IMR-90 (cell line): ENCODE measurements around the gene DUSP7. TPM values are rescaled to one million over a fixed set of nuclear protein-coding genes. Genes with fewer than 3 reads are reported as not detected.

Experiments used
- ATAC-seq: fragments of 200-7000 bp; cut with Tn5 transposase; 2 replicates; pipeline ENCODE4 v1.9.1; 2020; ENCODE audit warnings: low read depth, mild to moderate bottlenecking, moderate library complexity
- BruUV-seq: library from RNA; stranded (reverse); fragments of 400-500 nt; replicated peaks from 2 replicates; lab custom pipeline; 2021; lab: Mats Ljungman, UMichigan
- CTCF ChIA-PET: fragments of 300-600 bp; formaldehyde crosslinking; extraction: SDS; loops from one replicate; lab custom pipeline; 2021; ENCODE audit warnings: antibody characterized with exemption; lab: Yijun Ruan, JAX
- POLR2A ChIA-PET: fragments of 300-600 bp; sonication (Branson Sonifier 250); formaldehyde crosslinking; loops from one replicate; lab custom pipeline; 2022; ENCODE audit warnings: antibody characterized with exemption; ENCODE audit not compliant: unreplicated experiment; lab: Charles Lee
- DNase-seq: peaks from one replicate; pipeline ENCODE4 v3.0.0; 2013
- H2AFZ ChIP-seq: replicated peaks from 2 replicates; pipeline ENCODE3; 2013; ENCODE audit warnings: low read length, mild to moderate bottlenecking; ENCODE audit not compliant: poor library complexity
- H2AK5ac ChIP-seq: 2 replicates; pipeline ENCODE4 v1.6.1; 2013; ENCODE audit warnings: low read depth, low read length, inconsistent platforms
- H2AK9ac ChIP-seq: replicated peaks from 2 replicates; pipeline ENCODE3; 2013; ENCODE audit warnings: mild to moderate bottlenecking, low read depth, low read length, moderate library complexity; ENCODE audit not compliant: poor library complexity
- H2BK120ac ChIP-seq: 2 replicates; pipeline ENCODE4 v1.6.1; 2013; ENCODE audit warnings: low read depth, low read length, inconsistent platforms
- H2BK15ac ChIP-seq: 3 replicates; pipeline ENCODE4 v1.6.1; 2013; ENCODE audit warnings: low read depth, low read length, inconsistent platforms
- H2BK20ac ChIP-seq: 2 replicates; pipeline ENCODE4 v1.6.1; 2013; ENCODE audit warnings: low read depth, mild to moderate bottlenecking, inconsistent platforms, low read length, moderate library complexity
- H2BK5ac ChIP-seq: 2 replicates; pipeline ENCODE4 v1.6.1; 2013; ENCODE audit warnings: mild to moderate bottlenecking, low read depth, low read length, inconsistent platforms; ENCODE audit not compliant: poor library complexity, severe bottlenecking
- H3K14ac ChIP-seq: replicated peaks from 2 replicates; pipeline ENCODE4 v1.6.1; 2013; ENCODE audit warnings: low read depth, low read length, inconsistent platforms
- H3K18ac ChIP-seq: 2 replicates; pipeline ENCODE4 v1.6.1; 2013; ENCODE audit warnings: low read depth, low read length, control low read depth
- H3K23ac ChIP-seq: 2 replicates; pipeline ENCODE4 v1.6.1; 2013; ENCODE audit warnings: low read depth, low read length, inconsistent platforms
- H3K27ac ChIP-seq: 2 replicates; pipeline ENCODE4 v1.5.1; 2013; ENCODE audit warnings: mild to moderate bottlenecking, control low read depth, low read length; ENCODE audit not compliant: insufficient read depth
- H3K27me3 ChIP-seq: 2 replicates; pipeline ENCODE4 v1.6.1; 2013; ENCODE audit warnings: low read length; ENCODE audit not compliant: control insufficient read depth, insufficient read depth
- H3K36me3 ChIP-seq: 2 replicates; pipeline ENCODE4 v1.6.1; 2013; ENCODE audit warnings: low read length, mixed read lengths; ENCODE audit not compliant: control insufficient read depth, insufficient read depth
- H3K4ac ChIP-seq: 2 replicates; pipeline ENCODE4 v1.6.1; 2013; ENCODE audit warnings: low read depth, low read length, inconsistent platforms
- H3K4me1 ChIP-seq: 2 replicates; pipeline ENCODE4 v1.6.1; 2013; ENCODE audit warnings: low read length, mixed read lengths; ENCODE audit not compliant: control insufficient read depth, insufficient read depth
- H3K4me2 ChIP-seq: 2 replicates; pipeline ENCODE4 v1.6.1; 2013; ENCODE audit warnings: low read depth, mild to moderate bottlenecking, control low read depth, low read length, moderate library complexity
- H3K4me3 ChIP-seq: 2 replicates; pipeline ENCODE4 v1.5.1; 2013; ENCODE audit warnings: low read depth, mild to moderate bottlenecking, control low read depth, low read length, moderate library complexity; ENCODE audit not compliant: insufficient read depth
- H3K56ac ChIP-seq: 2 replicates; pipeline ENCODE4 v1.6.1; 2013; ENCODE audit warnings: low read length, inconsistent platforms; ENCODE audit not compliant: insufficient read depth; ENCODE audit errors: extremely low read depth
- H3K79me1 ChIP-seq, 2 experiments: 2 replicates each; pipeline ENCODE4 v1.6.1; 2013; ENCODE audit warnings: low read length in 2 of 2, inconsistent platforms in 1 of 2, low read depth in 1 of 2
- H3K9ac ChIP-seq: 2 replicates; pipeline ENCODE4 v1.6.1; 2013; ENCODE audit warnings: low read depth, low read length, control low read depth
- H3K9me1 ChIP-seq: 2 replicates; pipeline ENCODE4 v1.6.1; 2013; ENCODE audit warnings: low read length, inconsistent platforms; ENCODE audit not compliant: insufficient read depth
- H3K9me3 ChIP-seq: 2 replicates; pipeline ENCODE4 v1.6.1; 2013; ENCODE audit warnings: low read length; ENCODE audit not compliant: control insufficient read depth, insufficient read depth
- H4K20me1 ChIP-seq: 2 replicates; pipeline ENCODE4 v1.6.1; 2013; ENCODE audit warnings: low read length, inconsistent platforms; ENCODE audit not compliant: insufficient read depth
- H4K5ac ChIP-seq: 2 replicates; pipeline ENCODE4 v1.6.1; 2013; ENCODE audit warnings: mild to moderate bottlenecking, low read depth, low read length, control low read depth
- H4K8ac ChIP-seq, 2 experiments: 2 replicates each; pipeline ENCODE4 v1.6.1; 2013; ENCODE audit warnings: low read depth in 2 of 2, low read length in 2 of 2, control low read depth in 1 of 2, inconsistent platforms in 1 of 2
- H4K91ac ChIP-seq: 2 replicates; pipeline ENCODE4 v1.6.1; 2013; ENCODE audit warnings: low read depth, low read length, inconsistent platforms; ENCODE audit not compliant: insufficient read depth
- BHLHE40 ChIP-seq: fragments of 150-350 bp; IDR thresholded peaks from 2 replicates; pipeline ENCODE4 v1.6.1; 2016; ENCODE audit warnings: mild to moderate bottlenecking, low read depth, low read length
- CEBPB ChIP-seq: IDR thresholded peaks from 2 replicates; pipeline ENCODE4 v1.6.1; 2012; ENCODE audit warnings: low read depth, low read length, improper control_type of control experiment
- FOS ChIP-seq: fragments of 150-350 bp; IDR thresholded peaks from 2 replicates; pipeline ENCODE4 v1.6.1; 2016; ENCODE audit warnings: low read depth, low read length
- MAFK ChIP-seq: IDR thresholded peaks from 2 replicates; pipeline ENCODE4 v1.6.1; 2012; ENCODE audit warnings: low read depth, low read length, improper control_type of control experiment
- MAZ ChIP-seq: IDR thresholded peaks from 2 replicates; pipeline ENCODE4 v1.6.1; 2012; ENCODE audit warnings: low read depth, mild to moderate bottlenecking, low read length, improper control_type of control experiment, moderate library complexity, borderline replicate concordance
- RAD21 ChIP-seq: IDR thresholded peaks from 2 replicates; pipeline ENCODE4 v1.6.1; 2012; ENCODE audit warnings: low read length, improper control_type of control experiment
- USF2 ChIP-seq: fragments of 150-350 bp; IDR thresholded peaks from 2 replicates; pipeline ENCODE4 v1.6.1; 2017; ENCODE audit warnings: mild to moderate bottlenecking, antibody characterized with exemption, low read length, low read depth
- WGBS, 2 experiments: methylation state at CpG; one replicate each; pipeline versions ENCODE4 v1.1.5 to v1.1.7; 2013; ENCODE audit warnings: missing lambda C conversion rate in 2 of 2; ENCODE audit not compliant: insufficient read length in 1 of 2; ENCODE audit errors: extremely low coverage in 2 of 2; 5-methylcytosine and 5-hydroxymethylcytosine counted together
- dilution Hi-C: fragments of 300-500 bp; cut with HindIII; formaldehyde crosslinking; loops from one replicate; pipeline ENCODE4 v1.14.3; 2018; ENCODE audit warnings: low sequenced_read_pairs; ENCODE audit not compliant: unreplicated experiment
- in situ Hi-C: fragments of 300-500 bp; cut with MboI; formaldehyde crosslinking; loops from 3 replicates; pipeline ENCODE4 v1.14.3; 2019; ENCODE audit warnings: low sequenced_read_pairs, inconsistent platforms, mixed read lengths
- intact Hi-C: fragments of 100-400 bp; cut with micrococcal nuclease; formaldehyde crosslinking; loops from 2 replicates; pipeline ENCODE4 v1.10.0; 2022
- polyA plus RNA-seq, 3 experiments: library from polyadenylated mRNA; depleted of rRNA; stranded (reverse); fragments of >200 nt; gene quantifications; 2 replicates each; pipeline ENCODE4 v1.2.3, GENCODE V29; 2012; ENCODE audit warnings: low replicate concordance in 1 of 3
- total RNA-seq: library from RNA; depleted of rRNA; stranded (reverse); fragments of >200 nt; gene quantifications from 2 replicates; pipeline ENCODE4 v1.2.3, GENCODE V29; 2012

Gene DUSP7
- total and polyA plus RNA-seq, 2 of the 4 experiments (the other 2 are of a cell fraction), result 9.3 to 24.0 TPM

GRCh38 chr3:52090131-52090932 is 34.0 kb upstream of the DUSP7 start:
- no peaks in the 10 kb centered on the region for H3K36me3 ChIP-seq
- H2BK20ac ChIP-seq, result peak overlapping the region; percentile 87
- H2BK5ac ChIP-seq, result peak overlapping the region; percentile 92
- peak overlapping the region; percentile 74 for H3K18ac ChIP-seq
- CTCF ChIA-PET, result no interaction called here
- in situ Hi-C loops, result no loop called here
- peak overlapping the region; percentile 62 for H4K5ac ChIP-seq
- H4K8ac ChIP-seq, result peak overlapping the region; percentile 87 to 90
- H3K4me2 ChIP-seq, result no peak overlapping the region; the same call in 1 of the 2 replicates
- H2BK120ac ChIP-seq, result peak overlapping the region; percentile 93
- peak overlapping the region; percentile 82; the same call in 2 of the 3 replicates for H2BK15ac ChIP-seq
- peak overlapping the region; percentile 81 for H3K23ac ChIP-seq
- POLR2A ChIA-PET, result no interaction called here
- no peaks in the 10 kb centered on the region for H3K27me3 ChIP-seq
- H3K14ac ChIP-seq, result peak overlapping the region; percentile 66
- peak; percentile 41; the same call in 1 of the 2 replicates for TF ChIP-seq CEBPB
- peak; percentile 82 for TF ChIP-seq FOS
- TF ChIP-seq MAFK, result no peak
- TF ChIP-seq RAD21, result peak; percentile 13; the same call in 1 of the 2 replicates
- peak; percentile 76; the same call in 1 of the 2 replicates for TF ChIP-seq MAZ
- no peak for TF ChIP-seq USF2
- peak; percentile 94 for TF ChIP-seq BHLHE40
- peaks cover 8 to 64% of the 10 kb centered on the region in 2 experiments; a peak in 3 of 4 replicates for H3K79me1 ChIP-seq
- intact Hi-C loops, result loop anchor here (2.0 kb wide), 1 partner anchor 34 kb away; the partner anchor contains the start of gene DUSP7
- H2AK9ac ChIP-seq, result peak overlapping the region; percentile 86
- H4K91ac ChIP-seq, result peak overlapping the region; percentile 97
- peak overlapping the region; percentile 89 for H3K27ac ChIP-seq
- H3K4ac ChIP-seq, result peak overlapping the region; percentile 94
- no peak overlapping the region for H3K4me3 ChIP-seq
- H3K56ac ChIP-seq, result peak overlapping the region; percentile 40; the same call in 1 of the 2 replicates
- peaks cover 73% of the 10 kb centered on the region for H3K9me1 ChIP-seq
- no TSS peak for BruUV-seq
- WGBS, 2 experiments, result 0% methylated on average over 1 of the region's 12 CpGs; no CpG with 5 or more reads in 1 of the 2 experiments
- H3K9ac ChIP-seq, result peak overlapping the region; percentile 41
- peak; percentile 75 for ATAC-seq
- peak overlapping the region; percentile 96 for H2AK5ac ChIP-seq
- H3K9me3 ChIP-seq, result no peaks in the 10 kb centered on the region
- peaks cover 50% of the 10 kb centered on the region for H3K4me1 ChIP-seq
- peak; percentile 92 for DNase-seq
- dilution Hi-C loops, result no loop called here
- peak overlapping the region; percentile 76 for H2AFZ ChIP-seq
- peaks cover 4% of the 10 kb centered on the region; the same call in 1 of the 2 replicates for H4K20me1 ChIP-seq
